MM.1S (cell line): ENCODE data around the gene FANCL.
"Not testable (repeated sequence)": the region's sequence is repeated elsewhere in the genome, so short reads cannot be mapped to it uniquely, and the experiment has no call there.

Experiments used
- DNase-seq: peaks from one replicate; pipeline ENCODE4 v3.0.0-alpha.2; 2015
- H2AFZ ChIP-seq: fragments of 300-600 bp; sonication (generic); 2 replicates; pipeline ENCODE4 v1.6.0; 2016; ENCODE audit warnings: antibody characterized with exemption, low read length
- H3F3A ChIP-seq: fragments of 300-600 bp; sonication (generic); 2 replicates; pipeline ENCODE4 v1.6.1; 2016; ENCODE audit warnings: mild to moderate bottlenecking, antibody characterized with exemption, low read length, moderate library complexity, mixed read lengths; ENCODE audit not compliant: insufficient read depth
- H3K27ac ChIP-seq: fragments of 300-600 bp; sonication (generic); 2 replicates; pipeline ENCODE4 v1.5.1; 2016; ENCODE audit warnings: mild to moderate bottlenecking, low read length
- H3K27me3 ChIP-seq: fragments of 300-600 bp; sonication (generic); replicated peaks from 2 replicates; pipeline ENCODE4 v1.6.0; 2016; ENCODE audit warnings: low read length; ENCODE audit not compliant: insufficient read depth
- H3K36me3 ChIP-seq: fragments of 300-600 bp; sonication (generic); replicated peaks from 2 replicates; pipeline ENCODE4 v1.6.1; 2016; ENCODE audit warnings: mild to moderate bottlenecking, low read length, mixed read lengths; ENCODE audit not compliant: insufficient read depth
- H3K4me1 ChIP-seq: fragments of 300-600 bp; sonication (generic); 2 replicates; pipeline ENCODE4 v1.6.1; 2016; ENCODE audit warnings: low read length, mixed read lengths
- H3K4me2 ChIP-seq: fragments of 300-600 bp; sonication (generic); 2 replicates; pipeline ENCODE4 v1.6.0; 2016; ENCODE audit warnings: low read depth, low read length
- H3K4me3 ChIP-seq: fragments of 300-600 bp; sonication (generic); 2 replicates; pipeline ENCODE4 v1.5.1; 2016; ENCODE audit warnings: low read length, mixed read lengths
- H3K79me2 ChIP-seq: fragments of 300-600 bp; sonication (generic); 2 replicates; pipeline ENCODE4 v1.6.1; 2016; ENCODE audit warnings: mixed run types, low read length, mixed read lengths
- H3K9ac ChIP-seq: fragments of 300-600 bp; sonication (generic); 2 replicates; pipeline ENCODE4 v1.6.1; 2016; ENCODE audit warnings: low read length, mixed read lengths
- H3K9me2 ChIP-seq: fragments of 300-600 bp; sonication (generic); replicated peaks from 2 replicates; pipeline ENCODE4 v1.6.1; 2016; ENCODE audit warnings: mild to moderate bottlenecking, low read length, mixed read lengths; ENCODE audit not compliant: insufficient read depth
- H3K9me3 ChIP-seq: fragments of 300-600 bp; sonication (generic); replicated peaks from 2 replicates; pipeline ENCODE4 v1.6.1; 2016; ENCODE audit warnings: mild to moderate bottlenecking, low read length, mixed read lengths; ENCODE audit not compliant: insufficient read depth
- H4K20me1 ChIP-seq: fragments of 300-600 bp; sonication (generic); 2 replicates; pipeline ENCODE4 v1.6.1; 2016; ENCODE audit warnings: mild to moderate bottlenecking, low read length, moderate library complexity, mixed read lengths; ENCODE audit not compliant: insufficient read depth
- EZH2 ChIP-seq: fragments of 300-600 bp; sonication (generic); optimal IDR thresholded peaks from 2 replicates; pipeline ENCODE3; 2017; ENCODE audit warnings: low read depth, mild to moderate bottlenecking, antibody characterized with exemption, low read length, mixed read lengths
- EZH2phosphoT487 ChIP-seq: fragments of 300-600 bp; sonication (generic); IDR thresholded peaks from 2 replicates; pipeline ENCODE4 v1.6.1; 2018; ENCODE audit warnings: antibody characterized with exemption, low read length
- TF ChIP-seq, protein P1 (sequence below): fragments of 300-600 bp; sonication (generic); IDR thresholded peaks from 2 replicates; pipeline ENCODE4 v1.5.1; 2016; ENCODE audit warnings: antibody characterized with exemption, low read length, mixed read lengths

FANCL gene

DNA sequence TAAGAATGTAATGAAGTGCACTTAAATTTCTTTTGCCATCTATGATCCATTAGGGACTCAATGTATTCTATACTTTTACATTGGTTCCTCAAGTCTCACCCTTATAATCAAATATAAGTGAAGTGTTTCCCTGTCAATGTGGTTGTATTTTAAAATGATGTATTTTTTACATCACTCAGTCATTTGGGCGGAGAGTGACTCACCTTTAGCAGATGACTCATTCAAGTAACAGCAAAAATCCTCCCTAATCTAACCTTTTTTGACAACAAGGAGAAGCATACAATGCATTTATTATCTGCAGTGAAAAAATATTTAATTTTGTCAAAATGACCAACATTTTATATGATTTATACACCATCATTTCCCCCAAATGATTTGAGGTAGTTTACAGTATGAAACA lies 94.4 kb downstream of the FANCL start:
- Histone ChIP-seq H3K36me3 (no peaks in the 10 kb centered on the region), H3K4me1 (no peaks in the 10 kb centered on the region), H3K9ac (no peak overlapping the region), H3K4me3 (no peak overlapping the region), H3F3A (no peaks in the 10 kb centered on the region), H3K9me3 (no peaks in the 10 kb centered on the region), H3K27me3 (no peaks in the 10 kb centered on the region), H3K9me2 (no peaks in the 10 kb centered on the region), H3K4me2 (no peak overlapping the region), H3K27ac (no peak overlapping the region), H2AFZ (no peak overlapping the region), H4K20me1 (no peaks in the 10 kb centered on the region), H3K79me2 (no peaks in the 10 kb centered on the region)
- no peak for DNase-seq
- TF ChIP-seq EZH2 (no peak), EZH2phosphoT487 (no peak)
- TF ChIP-seq, protein P1, sequence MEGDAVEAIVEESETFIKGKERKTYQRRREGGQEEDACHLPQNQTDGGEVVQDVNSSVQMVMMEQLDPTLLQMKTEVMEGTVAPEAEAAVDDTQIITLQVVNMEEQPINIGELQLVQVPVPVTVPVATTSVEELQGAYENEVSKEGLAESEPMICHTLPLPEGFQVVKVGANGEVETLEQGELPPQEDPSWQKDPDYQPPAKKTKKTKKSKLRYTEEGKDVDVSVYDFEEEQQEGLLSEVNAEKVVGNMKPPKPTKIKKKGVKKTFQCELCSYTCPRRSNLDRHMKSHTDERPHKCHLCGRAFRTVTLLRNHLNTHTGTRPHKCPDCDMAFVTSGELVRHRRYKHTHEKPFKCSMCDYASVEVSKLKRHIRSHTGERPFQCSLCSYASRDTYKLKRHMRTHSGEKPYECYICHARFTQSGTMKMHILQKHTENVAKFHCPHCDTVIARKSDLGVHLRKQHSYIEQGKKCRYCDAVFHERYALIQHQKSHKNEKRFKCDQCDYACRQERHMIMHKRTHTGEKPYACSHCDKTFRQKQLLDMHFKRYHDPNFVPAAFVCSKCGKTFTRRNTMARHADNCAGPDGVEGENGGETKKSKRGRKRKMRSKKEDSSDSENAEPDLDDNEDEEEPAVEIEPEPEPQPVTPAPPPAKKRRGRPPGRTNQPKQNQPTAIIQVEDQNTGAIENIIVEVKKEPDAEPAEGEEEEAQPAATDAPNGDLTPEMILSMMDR, result no peak

DNA sequence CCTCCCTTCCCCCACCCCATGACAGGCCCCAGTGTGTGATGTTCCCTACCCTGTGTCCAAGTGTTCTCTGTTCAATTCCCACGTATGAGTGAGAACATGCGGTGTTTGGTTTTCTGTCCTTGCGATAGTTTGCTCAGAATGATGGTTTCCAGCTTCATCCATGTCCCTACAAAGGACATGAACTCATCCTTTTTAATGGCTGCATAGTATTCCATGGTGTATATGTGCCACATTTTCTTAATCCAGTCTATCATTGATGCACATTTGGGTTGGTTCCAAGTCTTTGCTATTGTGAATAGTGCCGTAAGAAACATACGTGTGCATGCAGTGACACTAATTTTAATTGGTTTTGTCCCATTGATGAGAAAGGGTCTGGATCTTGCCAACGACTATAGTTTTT lies 95.4 kb downstream of the FANCL start:
- H2AFZ ChIP-seq, H4K20me1 ChIP-seq, H3F3A ChIP-seq, H3K9ac ChIP-seq, H3K36me3 ChIP-seq, H3K9me3 ChIP-seq, H3K4me1 ChIP-seq, DNase-seq, H3K9me2 ChIP-seq, H3K4me2 ChIP-seq, H3K79me2 ChIP-seq, H3K27ac ChIP-seq, H3K27me3 ChIP-seq, H3K4me3 ChIP-seq: not testable (repeated sequence)

DNA sequence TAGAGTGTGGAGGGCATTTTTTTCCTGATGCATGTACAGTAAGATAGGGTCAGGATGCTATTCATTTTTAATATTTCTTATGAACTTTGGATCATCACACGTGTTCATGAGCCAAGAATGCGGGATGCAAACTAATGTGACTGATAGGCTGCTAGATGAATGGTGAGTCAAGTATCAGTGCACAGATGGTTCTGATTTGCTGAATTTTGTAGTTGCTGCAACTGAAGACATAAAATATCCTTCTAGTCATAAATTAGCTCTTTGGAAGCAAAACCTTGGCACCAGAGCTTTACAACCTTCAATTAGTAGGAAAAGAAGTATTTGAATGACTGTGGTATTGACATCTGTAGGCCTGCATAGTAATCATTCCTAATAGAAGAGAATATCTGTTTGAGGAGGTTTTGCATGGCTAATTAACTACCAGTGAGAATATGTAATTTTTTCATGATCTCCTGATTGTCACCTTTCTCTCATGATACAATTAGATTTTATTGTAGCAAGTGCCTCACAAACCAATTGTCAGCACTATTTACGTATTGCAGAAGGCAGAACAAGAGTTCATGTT lies 100.5 kb downstream of the FANCL start:
- Histone ChIP-seq H4K20me1 (no peaks in the 10 kb centered on the region), H3K4me3 (no peak overlapping the region), H3K27me3 (no peaks in the 10 kb centered on the region), H2AFZ (no peak overlapping the region), H3K4me1 (no peaks in the 10 kb centered on the region), H3F3A (no peaks in the 10 kb centered on the region), H3K9me2 (no peaks in the 10 kb centered on the region), H3K9ac (no peak overlapping the region), H3K36me3 (no peaks in the 10 kb centered on the region), H3K4me2 (no peak overlapping the region), H3K9me3 (no peaks in the 10 kb centered on the region), H3K27ac (no peak overlapping the region), H3K79me2 (no peaks in the 10 kb centered on the region)
- TF ChIP-seq, protein P1, result no peak
- TF ChIP-seq EZH2phosphoT487, result no peak
- TF ChIP-seq EZH2, result no peak
- DNase-seq, result no peak

DNA sequence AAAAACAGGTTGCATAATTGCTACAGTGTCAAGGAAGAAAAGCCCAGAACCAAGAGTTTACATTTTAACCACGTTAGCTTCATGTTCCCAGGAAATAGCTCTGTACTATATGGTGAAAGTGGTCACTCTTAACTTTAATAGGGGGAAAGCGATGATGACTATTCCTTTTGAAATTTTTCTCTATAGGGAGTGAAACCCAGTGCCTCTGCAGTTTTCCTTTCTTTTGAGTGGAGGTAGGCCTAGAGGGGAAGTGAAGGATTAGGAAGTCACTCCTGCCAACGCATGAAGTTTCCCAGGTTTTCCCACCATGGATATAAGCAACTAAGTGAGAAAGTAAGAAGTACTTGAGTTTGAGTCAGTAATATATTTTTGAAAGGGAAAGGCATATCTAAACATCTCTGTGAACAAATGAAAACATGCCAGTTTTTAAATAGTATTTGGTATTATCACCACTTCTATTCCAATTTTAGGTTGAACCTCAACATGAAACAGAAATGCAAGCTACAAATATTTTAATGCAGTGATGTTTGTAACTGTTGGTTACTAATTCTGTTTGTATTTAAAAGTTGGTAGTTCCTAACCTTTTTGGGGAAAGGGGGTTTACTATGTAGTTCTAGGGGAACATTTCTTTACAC lies 102.6 kb downstream of the FANCL start:
- Histone ChIP-seq H3K9me2 (no peaks in the 10 kb centered on the region), H3F3A (no peaks in the 10 kb centered on the region), H3K4me2 (no peak overlapping the region), H3K4me3 (no peak overlapping the region), H3K27me3 (no peaks in the 10 kb centered on the region), H3K36me3 (no peaks in the 10 kb centered on the region), H4K20me1 (no peaks in the 10 kb centered on the region), H3K79me2 (no peaks in the 10 kb centered on the region), H3K27ac (no peak overlapping the region), H2AFZ (no peak overlapping the region), H3K9me3 (no peaks in the 10 kb centered on the region), H3K9ac (no peak overlapping the region), H3K4me1 (no peaks in the 10 kb centered on the region)
- DNase-seq, result no peak
- no peak for TF ChIP-seq EZH2
- TF ChIP-seq EZH2phosphoT487, result no peak
- TF ChIP-seq, protein P1, result no peak
